HepG2 (cell line): ENCODE data around the gene QSOX1. TPM values are rescaled to one million over a fixed set of nuclear protein-coding genes. Genes with fewer than 3 reads are reported as not detected.

ENCODE experiments used
- FOXK2 ChIP-seq: fragments of 450-650 bp; IDR thresholded peaks from 2 replicates; pipeline ENCODE4 v1.6.1; 2016
- GATAD2A ChIP-seq: IDR thresholded peaks from 2 replicates; pipeline ENCODE4 v1.6.1; 2016
- HNF4G ChIP-seq, 2 experiments: sonication (generic) in 1 of 2; formaldehyde crosslinking in 1 of 2; IDR thresholded peaks; 2 replicates each; pipeline versions ENCODE4 v1.4.0 to v1.6.1; 2011 to 2020; ENCODE audit warnings: borderline replicate concordance in 2 of 2, low read depth in 2 of 2, mild to moderate bottlenecking in 2 of 2, low read length in 1 of 2, missing genetic modification reagents in 1 of 2, moderate library complexity in 1 of 2
- KDM5A ChIP-seq: fragments of 200-600 bp; sonication (generic); IDR thresholded peaks from 2 replicates; pipeline ENCODE4 v1.7.0; 2018; ENCODE audit warnings: antibody characterized with exemption, mild to moderate bottlenecking, low read length, borderline replicate concordance
- NFE2L1 ChIP-seq: sonication (generic); formaldehyde crosslinking; IDR thresholded peaks from 2 replicates; pipeline ENCODE4 v1.4.0; 2020; ENCODE audit warnings: missing genetic modification reagents, mild to moderate bottlenecking, borderline replicate concordance
- RELA ChIP-seq: sonication (generic); formaldehyde crosslinking; IDR thresholded peaks from 2 replicates; pipeline ENCODE4 v1.4.0; 2020; ENCODE audit warnings: missing genetic modification reagents
- ZNF546 ChIP-seq: sonication (generic); formaldehyde crosslinking; conservative IDR thresholded peaks from 2 replicates; pipeline ENCODE4 v1.8.1; 2023; ENCODE audit warnings: mild to moderate bottlenecking, missing genetic modification reagents
- ZNF644 ChIP-seq: IDR thresholded peaks from 2 replicates; pipeline ENCODE4 v1.6.1; 2016; ENCODE audit warnings: low read depth
- ZNF747 ChIP-seq: sonication (generic); formaldehyde crosslinking; IDR thresholded peaks from 2 replicates; pipeline ENCODE4 v1.8.1; 2023; ENCODE audit warnings: missing genetic modification reagents, mild to moderate bottlenecking, borderline replicate concordance
- ZNF883 ChIP-seq: sonication (generic); formaldehyde crosslinking; IDR thresholded peaks from 2 replicates; pipeline ENCODE4 v1.5.1; 2020; ENCODE audit warnings: mild to moderate bottlenecking, missing genetic modification reagents; ENCODE audit errors: not compliant biosample characterization
- polyA plus RNA-seq, 8 experiments: library from polyadenylated mRNA; depleted of rRNA in 3 of 8; stranded (reverse) in 7 of 8; unstranded in 1 of 8; fragments of >200 nt; fragmentation: Illumina TruSeq in 4 of 8; extraction: Trizol in 4 of 8; gene quantifications; 2 replicates each; pipeline versions ENCODE4 v1.2.1 to v1.2.3, GENCODE V29; 2011 to 2016; ENCODE audit warnings: low read depth in 4 of 8, missing spikeins in 1 of 8, mixed read lengths in 1 of 8; ENCODE audit not compliant: insufficient read depth in 1 of 8
- total RNA-seq, 5 experiments: library from RNA; depleted of rRNA; stranded (reverse); fragments of >200 nt; fragmentation: Illumina TruSeq; extraction: Trizol; gene quantifications; 2 replicates each; pipeline ENCODE4 v1.2.3, GENCODE V29; 2016; ENCODE audit warnings: low read depth in 1 of 5
- TF ChIP-seq, protein P1 (sequence below): sonication (generic); formaldehyde crosslinking; IDR thresholded peaks from 2 replicates; pipeline ENCODE4 v1.5.0; 2020; ENCODE audit warnings: mild to moderate bottlenecking, missing genetic modification reagents
- TF ChIP-seq, protein P2 (sequence below): IDR thresholded peaks from 2 replicates; pipeline ENCODE4 v1.6.1; 2016; ENCODE audit warnings: missing genetic modification reagents, missing compliant biosample characterization
- TF ChIP-seq, protein P3 (sequence below): sonication (generic); formaldehyde crosslinking; IDR thresholded peaks from 2 replicates; pipeline ENCODE4 v1.4.0; 2020; ENCODE audit warnings: missing genetic modification reagents, borderline replicate concordance

Gene QSOX1
- total and polyA plus RNA-seq, 2 of the 13 experiments (the other 11 are each of a cell fraction or from before 2014, with no cell fraction given) = 6.8 to 40.2 TPM

DNA sequence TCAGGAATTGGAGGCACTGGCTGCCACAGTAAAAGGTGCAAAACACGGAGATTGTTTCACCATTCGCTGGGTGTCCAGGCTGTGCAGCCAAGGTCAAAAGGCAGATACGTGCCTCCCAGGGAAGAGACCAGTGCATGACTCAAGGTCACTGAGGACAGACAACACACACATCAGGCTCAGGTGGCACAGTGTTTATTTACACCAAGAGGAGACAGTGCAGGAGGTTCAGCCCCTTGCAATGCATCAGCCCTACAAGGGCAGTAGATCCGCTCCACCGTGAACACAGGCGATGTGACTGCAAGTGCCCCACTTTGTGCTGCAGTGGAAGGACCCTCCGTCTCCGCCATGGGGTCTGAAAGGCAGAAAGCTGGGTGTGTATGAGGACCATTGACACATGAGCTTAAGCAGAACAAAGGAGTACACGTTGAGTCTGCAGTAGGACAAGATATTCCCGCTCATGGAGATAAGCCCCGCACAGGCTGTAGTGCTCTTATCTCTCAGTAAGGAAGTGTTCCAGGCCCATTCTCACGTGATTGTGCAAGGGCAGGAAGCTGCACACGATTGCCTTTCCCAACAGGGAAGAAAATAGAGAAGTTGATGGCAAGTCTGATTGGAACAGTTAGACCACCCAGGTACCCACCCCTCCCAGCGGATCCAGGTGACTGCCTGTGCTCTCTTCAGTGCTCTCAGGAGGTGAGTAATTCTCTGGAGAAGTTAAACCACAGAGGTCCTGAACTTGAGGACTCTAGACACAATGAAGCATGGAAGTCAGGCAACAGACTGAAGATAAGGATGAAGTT lies 37.5 kb upstream of the QSOX1 start (continued):
- TF ChIP-seq, protein P1, sequence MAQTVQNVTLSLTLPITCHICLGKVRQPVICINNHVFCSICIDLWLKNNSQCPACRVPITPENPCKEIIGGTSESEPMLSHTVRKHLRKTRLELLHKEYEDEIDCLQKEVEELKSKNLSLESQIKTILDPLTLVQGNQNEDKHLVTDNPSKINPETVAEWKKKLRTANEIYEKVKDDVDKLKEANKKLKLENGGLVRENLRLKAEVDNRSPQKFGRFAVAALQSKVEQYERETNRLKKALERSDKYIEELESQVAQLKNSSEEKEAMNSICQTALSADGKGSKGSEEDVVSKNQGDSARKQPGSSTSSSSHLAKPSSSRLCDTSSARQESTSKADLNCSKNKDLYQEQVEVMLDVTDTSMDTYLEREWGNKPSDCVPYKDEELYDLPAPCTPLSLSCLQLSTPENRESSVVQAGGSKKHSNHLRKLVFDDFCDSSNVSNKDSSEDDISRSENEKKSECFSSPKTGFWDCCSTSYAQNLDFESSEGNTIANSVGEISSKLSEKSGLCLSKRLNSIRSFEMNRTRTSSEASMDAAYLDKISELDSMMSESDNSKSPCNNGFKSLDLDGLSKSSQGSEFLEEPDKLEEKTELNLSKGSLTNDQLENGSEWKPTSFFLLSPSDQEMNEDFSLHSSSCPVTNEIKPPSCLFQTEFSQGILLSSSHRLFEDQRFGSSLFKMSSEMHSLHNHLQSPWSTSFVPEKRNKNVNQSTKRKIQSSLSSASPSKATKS = no peak
- TF ChIP-seq, protein P2, sequence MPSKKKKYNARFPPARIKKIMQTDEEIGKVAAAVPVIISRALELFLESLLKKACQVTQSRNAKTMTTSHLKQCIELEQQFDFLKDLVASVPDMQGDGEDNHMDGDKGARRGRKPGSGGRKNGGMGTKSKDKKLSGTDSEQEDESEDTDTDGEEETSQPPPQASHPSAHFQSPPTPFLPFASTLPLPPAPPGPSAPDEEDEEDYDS (CRISPR knock-in tag) = 0 out of 2 replicates have a peak, but pooled peaks have one; percentile 37
- TF ChIP-seq GATAD2A (CRISPR knock-in tag) (peak; percentile 91), KDM5A (no peak), RELA (CRISPR knock-in tag) (no peak), ZNF883 (CRISPR knock-in tag) (no peak), HNF4G (IDR thresholded peaks at IDR 0.05; ENCODE audit: borderline replicate concordance, low read depth, low read length) (peak; percentile 25; the same call in 1 of the 2 replicates), HNF4G (CRISPR knock-in tag; IDR thresholded peaks at IDR 0.05; ENCODE audit: borderline replicate concordance, low read depth) (peak; percentile 90), NFE2L1 (no peak), ZNF747 (CRISPR knock-in tag) (peak; percentile 97), ZNF546 (CRISPR knock-in tag) (no peak), ZNF644 (CRISPR knock-in tag) (peak; percentile 75; the same call in 1 of the 2 replicates), FOXK2 (no peak)
- TF ChIP-seq, protein P3, sequence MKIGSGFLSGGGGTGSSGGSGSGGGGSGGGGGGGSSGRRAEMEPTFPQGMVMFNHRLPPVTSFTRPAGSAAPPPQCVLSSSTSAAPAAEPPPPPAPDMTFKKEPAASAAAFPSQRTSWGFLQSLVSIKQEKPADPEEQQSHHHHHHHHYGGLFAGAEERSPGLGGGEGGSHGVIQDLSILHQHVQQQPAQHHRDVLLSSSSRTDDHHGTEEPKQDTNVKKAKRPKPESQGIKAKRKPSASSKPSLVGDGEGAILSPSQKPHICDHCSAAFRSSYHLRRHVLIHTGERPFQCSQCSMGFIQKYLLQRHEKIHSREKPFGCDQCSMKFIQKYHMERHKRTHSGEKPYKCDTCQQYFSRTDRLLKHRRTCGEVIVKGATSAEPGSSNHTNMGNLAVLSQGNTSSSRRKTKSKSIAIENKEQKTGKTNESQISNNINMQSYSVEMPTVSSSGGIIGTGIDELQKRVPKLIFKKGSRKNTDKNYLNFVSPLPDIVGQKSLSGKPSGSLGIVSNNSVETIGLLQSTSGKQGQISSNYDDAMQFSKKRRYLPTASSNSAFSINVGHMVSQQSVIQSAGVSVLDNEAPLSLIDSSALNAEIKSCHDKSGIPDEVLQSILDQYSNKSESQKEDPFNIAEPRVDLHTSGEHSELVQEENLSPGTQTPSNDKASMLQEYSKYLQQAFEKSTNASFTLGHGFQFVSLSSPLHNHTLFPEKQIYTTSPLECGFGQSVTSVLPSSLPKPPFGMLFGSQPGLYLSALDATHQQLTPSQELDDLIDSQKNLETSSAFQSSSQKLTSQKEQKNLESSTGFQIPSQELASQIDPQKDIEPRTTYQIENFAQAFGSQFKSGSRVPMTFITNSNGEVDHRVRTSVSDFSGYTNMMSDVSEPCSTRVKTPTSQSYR (CRISPR knock-in tag) = no peak
